HG03139 (cell line): Measurements from ENCODE around the gene GNAI1.
"Not testable (repeated sequence)": the region's sequence is repeated elsewhere in the genome, so short reads cannot be mapped to it uniquely, and the experiment has no call there.

ENCODE experiments used
- ATAC-seq: cut with Tn5 transposase; IDR thresholded peaks from one replicate; pipeline ENCODE4 v1.9.1; 2021; ENCODE audit not compliant: unreplicated experiment

Gene GNAI1

GRCh38 chr7:80154656-80155333, 20.2 kb downstream of the GNAI1 start:
- no peak for ATAC-seq

- ATAC-seq: no peak
Measured at GRCh38 chr7:80155374-80155773, 20.7 kb downstream of the GNAI1 start.

GRCh38 chr7:80157770-80158169, 23.1 kb downstream of the GNAI1 start:
- not testable (repeated sequence) for ATAC-seq

- no peak for ATAC-seq
Measured at GRCh38 chr7:80159802-80160201, 25.2 kb downstream of the GNAI1 start.

- no peak for ATAC-seq
Measured at GRCh38 chr7:80161466-80161865, 26.8 kb downstream of the GNAI1 start.

GRCh38 chr7:80165177-80165576, 30.5 kb downstream of the GNAI1 start:
- ATAC-seq: no peak

- no peak for ATAC-seq
Measured at GRCh38 chr7:80170445-80170844, 35.8 kb downstream of the GNAI1 start.

GRCh38 chr7:80172387-80172786, 37.8 kb downstream of the GNAI1 start:
- no peak for ATAC-seq

GRCh38 chr7:80175744-80176143, 41.1 kb downstream of the GNAI1 start:
- ATAC-seq: peak; percentile 75

- no peak for ATAC-seq
Measured at GRCh38 chr7:80181411-80181810, 46.8 kb downstream of the GNAI1 start.

GRCh38 chr7:80182630-80183276, 48.1 kb downstream of the GNAI1 start:
- ATAC-seq: no peak

GRCh38 chr7:80183351-80183750, 48.7 kb downstream of the GNAI1 start:
- no peak for ATAC-seq

- ATAC-seq: no peak
Measured at GRCh38 chr7:80183900-80184685, 49.5 kb downstream of the GNAI1 start.

- ATAC-seq: no peak
Measured at GRCh38 chr7:80184693-80185092, 50.1 kb downstream of the GNAI1 start.

GRCh38 chr7:80185571-80185970, 50.9 kb downstream of the GNAI1 start:
- ATAC-seq: no peak

- no peak for ATAC-seq
Measured at GRCh38 chr7:80186721-80187120, 52.1 kb downstream of the GNAI1 start.

GRCh38 chr7:80187279-80187678, 52.6 kb downstream of the GNAI1 start:
- no peak for ATAC-seq

GRCh38 chr7:80187727-80188126, 53.1 kb downstream of the GNAI1 start:
- no peak for ATAC-seq

- no peak for ATAC-seq
Measured at GRCh38 chr7:80189638-80190037, 55.0 kb downstream of the GNAI1 start.

- no peak for ATAC-seq
Measured at GRCh38 chr7:80197627-80198026, 63.0 kb downstream of the GNAI1 start.

GRCh38 chr7:80199051-80199450, 64.4 kb downstream of the GNAI1 start:
- ATAC-seq: no peak

- no peak for ATAC-seq
Measured at GRCh38 chr7:80204454-80204853, 69.8 kb downstream of the GNAI1 start.
